NCI-H2081 treated with DMSO at 0.1 percent for 48 hours (cell line): Measurements from ENCODE around the gene NEMP2.

Experiments used
- DNase-seq: peaks from one replicate; lab custom pipeline; 2025; lab: John Stamatoyannopoulos, UW

NEMP2 gene

DNA sequence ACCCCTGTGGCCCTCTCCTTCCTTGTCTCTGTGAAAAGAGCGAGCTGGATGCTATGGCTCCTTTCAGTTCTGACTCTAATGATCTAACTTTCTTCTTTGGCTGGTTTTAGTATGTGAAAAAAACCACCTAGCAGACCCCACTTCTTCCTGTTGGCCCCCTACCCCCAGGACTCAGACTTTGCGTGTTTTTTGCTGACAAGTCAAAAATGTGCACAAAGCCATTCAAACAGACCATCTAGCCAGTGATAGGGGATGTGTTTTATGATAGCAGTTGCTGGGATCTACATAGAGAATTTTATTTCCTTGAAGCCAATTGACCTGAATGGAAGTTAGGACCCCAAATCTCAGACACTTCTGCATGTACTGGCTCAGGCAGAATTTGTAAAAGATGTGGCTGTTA lies 77.3 kb downstream of the NEMP2 start:
- DNase-seq, result no peak

DNA sequence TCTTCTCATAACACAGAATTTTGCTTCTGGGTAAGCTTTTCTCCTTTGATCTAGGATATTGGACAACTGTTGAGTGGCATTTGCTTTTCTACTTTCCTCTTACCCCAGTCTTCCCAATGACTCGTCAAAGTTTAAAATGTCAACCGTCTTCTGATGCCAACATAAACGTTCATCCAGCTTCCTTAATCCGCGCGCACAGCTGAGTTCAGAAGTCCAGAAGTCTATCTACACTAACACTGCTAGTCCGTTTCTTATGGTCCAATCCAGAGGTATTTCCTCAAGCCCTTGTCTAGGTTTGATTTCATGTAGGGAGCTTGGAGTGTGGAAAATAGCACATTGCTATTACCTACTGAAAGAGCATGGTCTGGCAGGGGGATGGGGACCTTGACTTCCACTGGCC lies 77.7 kb downstream of the NEMP2 start:
- DNase-seq, result no peak

GRCh38 chr2:190455358-190456095 lies 79.0 kb downstream of the NEMP2 start:
- no peak for DNase-seq

- no peak for DNase-seq
Measured at GRCh38 chr2:190454795-190455194, 79.7 kb downstream of the NEMP2 start.
